ENCODE measurements around the gene POU2F3.

Gene POU2F3

DNA sequence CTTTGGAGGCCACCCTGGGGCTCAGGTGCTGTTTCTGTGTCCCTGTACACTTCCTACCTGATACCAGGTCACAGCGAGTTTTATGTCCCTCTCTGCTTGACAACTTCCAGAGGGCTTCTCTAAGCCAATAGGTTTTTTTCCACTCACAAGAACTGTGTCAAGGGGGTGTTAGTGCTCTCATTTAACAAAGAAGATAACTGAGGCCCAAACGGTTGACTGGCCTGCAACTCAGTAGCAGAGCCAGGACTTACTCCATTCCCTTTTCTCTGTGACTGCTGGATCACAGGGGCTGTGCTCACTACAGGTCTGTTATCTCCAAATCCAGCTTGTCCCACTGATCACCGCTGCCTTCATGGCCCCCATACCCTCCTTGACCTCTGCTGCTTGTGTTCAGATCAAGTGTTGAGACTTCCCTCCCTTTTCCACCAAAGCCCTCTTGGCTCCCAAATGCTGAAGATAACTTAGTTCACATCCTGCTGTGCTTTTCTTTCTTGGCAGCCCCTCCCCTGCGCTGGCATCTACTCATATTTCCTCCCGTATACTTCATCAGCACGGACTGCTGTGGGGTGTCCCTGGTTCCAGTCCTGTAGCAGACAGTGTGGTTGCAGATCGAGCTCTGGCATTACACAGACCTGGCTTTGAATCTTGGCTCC lies 41.3 kb downstream of the POU2F3 start:
- DNase-seq (ENCODE audit: low read depth in 2 of 3, low spot score in 2 of 3): no peak

DNA sequence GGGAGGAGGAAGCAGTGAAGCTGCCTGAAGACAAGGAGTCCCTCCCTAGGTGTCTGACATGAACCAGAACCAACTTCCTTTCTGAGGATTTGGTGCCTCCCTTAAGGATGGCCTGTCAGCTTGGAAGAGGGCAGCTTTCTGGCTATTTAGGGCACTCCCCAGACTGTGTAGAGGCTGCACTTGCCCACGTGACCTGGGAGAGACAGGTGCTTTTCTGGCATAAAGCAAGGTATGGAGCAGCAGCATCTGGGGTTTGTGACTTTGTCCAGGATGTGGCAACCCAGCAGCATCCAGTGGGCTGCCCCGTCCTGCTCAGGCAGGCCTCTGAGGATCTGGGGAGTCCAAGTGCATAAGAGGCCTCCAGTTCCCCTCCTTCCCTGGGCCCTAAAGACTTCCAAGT lies 43.2 kb downstream of the POU2F3 start:
- DNase-seq (ENCODE audit: low read depth in 2 of 3, low spot score in 2 of 3): no peak

DNA sequence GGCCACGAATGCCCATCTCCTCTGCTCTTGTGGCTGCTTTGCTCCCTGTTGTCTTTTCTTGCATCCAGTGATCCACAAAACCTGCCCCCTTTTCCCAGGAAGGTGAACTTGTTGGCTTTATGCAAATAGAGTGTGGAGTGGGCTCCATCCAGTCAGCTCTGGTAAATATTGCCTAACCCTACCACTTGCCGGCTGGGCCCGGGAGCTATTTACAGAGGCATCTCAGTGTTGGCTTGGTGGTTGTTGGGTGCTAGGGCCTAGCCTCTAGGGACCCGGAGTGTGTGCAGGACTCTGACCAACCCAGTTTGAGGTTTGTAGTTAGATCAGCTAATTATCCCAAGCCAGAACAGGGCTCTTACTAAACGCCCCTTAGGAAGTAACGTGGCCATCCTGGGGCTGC lies 44.3 kb downstream of the POU2F3 start:
- no peak for DNase-seq (ENCODE audit: low read depth in 2 of 3, low spot score in 2 of 3)

DNA sequence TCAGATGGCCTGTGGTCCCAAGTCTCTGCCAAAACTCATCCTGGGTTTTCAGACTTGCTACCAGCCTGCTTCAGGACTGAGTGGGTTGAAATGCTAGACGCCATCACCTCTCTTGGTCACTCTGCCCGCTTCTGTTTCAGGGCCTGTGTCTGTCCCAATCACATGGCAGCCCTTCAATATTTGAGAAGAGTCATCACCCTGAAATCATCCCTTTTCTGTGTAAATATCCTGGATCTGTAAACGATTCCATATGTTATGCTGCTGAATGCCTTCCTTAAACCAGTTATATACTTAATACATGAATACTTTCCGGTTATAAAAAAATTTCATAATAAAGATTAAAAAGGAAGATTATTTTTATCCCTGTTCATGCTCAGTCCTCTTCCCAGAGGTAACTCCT lies 45.3 kb downstream of the POU2F3 start:
- no peak for DNase-seq (ENCODE audit: low read depth in 2 of 3, low spot score in 2 of 3)

DNA sequence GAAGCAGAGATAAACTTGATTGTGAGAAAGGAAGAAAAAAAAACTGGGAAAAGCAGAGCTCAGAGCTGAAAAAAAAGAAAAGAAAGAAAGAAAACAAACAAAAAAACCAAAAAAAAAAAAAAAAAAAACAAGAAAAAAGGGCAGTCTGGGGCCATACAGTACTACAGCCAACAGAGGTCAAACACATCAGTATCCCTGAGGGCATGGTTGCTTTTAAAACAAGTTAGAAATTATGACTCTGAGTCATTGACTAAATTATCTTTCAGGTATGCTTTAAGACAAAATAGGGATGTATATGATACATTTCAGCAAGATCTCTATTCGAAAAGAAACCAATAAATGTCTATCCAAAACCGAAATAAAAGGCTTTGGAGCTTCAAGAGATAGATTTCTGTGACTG lies 48.1 kb downstream of the POU2F3 start:
- no peak for DNase-seq (ENCODE audit: low read depth in 2 of 3, low spot score in 2 of 3)

DNA sequence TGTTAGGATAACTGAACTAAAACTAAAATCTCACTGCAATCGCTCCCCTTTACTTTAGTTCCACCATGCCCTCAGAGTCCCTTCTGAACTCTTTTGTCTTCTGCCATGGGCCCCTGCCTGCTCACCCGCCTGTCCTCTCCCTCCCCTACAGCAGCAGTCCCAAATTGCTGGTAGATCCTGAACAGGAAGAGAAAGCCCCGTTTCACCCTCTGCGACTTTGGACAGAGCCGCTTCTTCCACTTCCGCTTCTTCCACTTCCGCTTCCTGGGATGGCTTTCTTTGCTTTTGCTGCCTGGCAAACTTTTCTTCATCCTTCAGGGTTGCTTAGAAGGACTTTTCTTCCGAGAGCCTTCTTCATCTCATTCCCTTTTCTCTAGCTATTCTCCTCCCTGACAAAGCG lies 49.5 kb downstream of the POU2F3 start:
- no peak for DNase-seq (ENCODE audit: low read depth in 2 of 3, low spot score in 2 of 3)

DNA sequence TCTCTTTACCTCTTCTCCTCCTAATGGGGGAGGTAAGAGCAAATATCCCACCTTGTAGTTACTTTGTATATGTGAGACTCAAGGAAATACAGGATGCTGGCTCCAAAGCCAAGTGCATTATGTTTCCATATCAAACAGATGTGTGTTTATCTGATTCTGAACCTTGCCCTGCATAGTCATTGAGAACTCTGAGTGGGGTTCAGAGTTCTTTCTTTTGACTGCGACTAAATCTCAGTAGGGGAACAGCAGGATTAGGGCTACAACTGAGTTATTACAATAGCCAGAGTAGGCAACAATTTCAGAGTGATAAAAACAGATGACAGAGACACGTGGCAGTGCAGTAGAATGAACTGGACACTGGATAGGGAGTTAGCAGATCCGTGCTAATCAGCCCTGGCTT lies 51.0 kb downstream of the POU2F3 start:
- no peak for DNase-seq (ENCODE audit: low read depth in 2 of 3, low spot score in 2 of 3)

DNA sequence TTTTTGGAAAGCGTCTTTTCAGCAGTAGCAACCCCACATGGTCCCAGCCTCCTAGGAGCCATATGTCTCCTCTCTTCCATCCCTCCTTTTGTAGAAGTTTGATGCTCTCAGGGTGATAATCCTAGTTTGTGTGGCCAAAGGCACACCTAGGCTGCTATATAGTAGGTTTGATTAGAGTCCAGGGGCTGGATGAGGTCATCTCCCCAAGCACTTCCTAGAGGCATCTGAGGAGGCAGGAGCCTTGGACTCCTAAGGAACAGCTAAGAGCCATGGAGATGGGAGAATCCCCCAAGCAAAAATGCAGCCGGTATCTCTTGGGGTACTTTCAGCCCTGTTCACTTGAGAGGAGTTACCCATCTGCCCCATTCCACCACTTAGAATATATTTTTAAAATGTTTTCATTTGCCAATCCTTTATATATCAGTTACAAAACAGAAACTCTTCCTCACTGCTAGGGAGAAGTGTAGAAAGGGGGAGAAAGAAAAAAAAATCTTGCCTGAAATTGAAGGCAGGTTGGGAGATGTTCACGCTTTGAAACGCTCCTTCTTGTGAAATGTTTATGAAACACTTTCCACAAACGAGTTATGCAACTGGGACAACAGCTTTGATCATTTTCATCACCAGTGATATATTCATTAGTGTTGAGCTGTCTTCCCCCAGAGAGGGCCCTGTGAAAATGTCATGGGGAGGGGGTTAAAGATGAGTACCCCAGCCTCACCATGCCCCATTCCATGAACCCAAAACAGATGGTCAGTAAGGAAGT lies 53.3 kb downstream of the POU2F3 start:
- DNase-seq (ENCODE audit: low read depth in 2 of 3, low spot score in 2 of 3): no peak

DNA sequence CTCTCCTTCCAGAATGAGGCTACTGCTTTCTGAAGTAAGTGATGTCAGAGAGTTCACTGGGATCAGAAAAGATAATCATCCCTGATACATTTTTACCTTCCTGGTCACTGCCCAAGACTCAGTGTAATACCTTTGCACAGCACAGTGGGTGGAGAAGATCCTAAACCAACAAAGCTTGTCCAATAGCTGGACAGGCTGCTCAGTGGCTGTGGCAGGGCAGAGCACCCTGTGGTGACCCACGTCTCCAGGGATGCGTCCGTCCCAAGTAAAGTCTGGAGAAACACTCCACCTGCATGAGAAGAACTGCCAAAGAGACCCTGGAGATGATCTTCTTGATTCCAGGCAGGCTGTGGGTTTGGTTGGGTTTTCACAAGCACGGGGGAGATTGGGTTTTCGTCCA lies 54.2 kb downstream of the POU2F3 start:
- DNase-seq (ENCODE audit: low read depth in 2 of 3, low spot score in 2 of 3): no peak

DNA sequence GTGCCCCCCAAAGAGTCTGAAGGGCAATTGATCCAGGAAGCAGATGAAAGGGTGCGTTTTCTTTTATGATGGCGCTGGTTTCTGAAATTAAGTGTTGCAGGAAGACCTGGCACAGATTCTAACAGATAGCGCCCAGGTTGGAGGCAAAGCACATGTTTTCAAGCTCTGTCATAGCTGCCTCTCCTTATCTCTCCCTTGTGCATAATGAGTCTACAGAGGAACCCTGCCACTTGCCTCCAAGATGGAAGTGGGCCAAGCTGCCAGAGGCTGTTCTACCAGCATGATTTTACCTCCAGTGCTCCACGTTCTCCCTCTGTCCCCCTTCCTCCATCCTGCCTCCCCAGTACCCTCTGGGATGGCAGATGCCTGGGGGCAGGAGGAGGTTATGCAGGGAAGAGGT lies 55.2 kb downstream of the POU2F3 start:
- no peak for DNase-seq (ENCODE audit: low read depth in 2 of 3, low spot score in 2 of 3)

DNA sequence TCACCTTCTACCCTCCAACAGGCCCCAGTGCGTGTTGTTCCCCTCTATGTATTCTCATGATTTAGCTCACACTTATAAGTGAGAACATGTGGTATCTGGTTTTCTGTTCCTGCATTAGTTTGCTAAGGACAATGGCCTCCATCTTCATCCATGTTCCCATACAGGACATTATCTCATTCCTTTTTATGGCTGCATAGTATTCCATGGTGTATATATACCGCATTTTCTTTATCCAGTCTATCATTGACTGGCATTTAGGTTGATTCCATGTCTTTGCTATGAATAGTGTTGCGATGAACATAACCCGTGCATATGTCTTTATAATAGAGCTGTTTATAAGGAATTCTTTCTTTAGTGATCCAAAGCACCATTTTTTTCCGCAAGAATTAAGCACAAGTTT lies 56.6 kb downstream of the POU2F3 start:
- DNase-seq (ENCODE audit: low read depth in 2 of 3, low spot score in 2 of 3): no peak

DNA sequence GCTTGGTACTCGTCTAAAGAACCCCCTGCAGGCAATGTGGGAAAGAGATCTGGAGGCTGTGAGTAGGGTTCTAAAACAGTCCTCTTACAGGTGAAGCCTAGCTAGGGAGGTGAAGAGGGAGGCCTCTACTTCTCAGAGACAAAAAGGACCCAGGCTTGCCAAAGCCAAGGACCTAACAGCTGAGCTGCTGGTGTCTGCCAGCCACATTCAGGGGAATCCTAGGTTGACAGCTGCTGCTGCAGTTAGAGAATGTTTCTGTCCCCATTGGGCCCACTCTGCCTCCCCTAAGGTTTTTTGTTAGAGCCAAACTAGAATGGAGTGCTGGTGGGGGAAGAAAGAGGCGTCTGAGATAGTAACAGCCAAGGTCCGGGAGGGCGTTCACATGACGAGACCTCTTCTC lies 58.5 kb downstream of the POU2F3 start:
- no peak for DNase-seq (ENCODE audit: low read depth in 2 of 3, low spot score in 2 of 3)

DNA sequence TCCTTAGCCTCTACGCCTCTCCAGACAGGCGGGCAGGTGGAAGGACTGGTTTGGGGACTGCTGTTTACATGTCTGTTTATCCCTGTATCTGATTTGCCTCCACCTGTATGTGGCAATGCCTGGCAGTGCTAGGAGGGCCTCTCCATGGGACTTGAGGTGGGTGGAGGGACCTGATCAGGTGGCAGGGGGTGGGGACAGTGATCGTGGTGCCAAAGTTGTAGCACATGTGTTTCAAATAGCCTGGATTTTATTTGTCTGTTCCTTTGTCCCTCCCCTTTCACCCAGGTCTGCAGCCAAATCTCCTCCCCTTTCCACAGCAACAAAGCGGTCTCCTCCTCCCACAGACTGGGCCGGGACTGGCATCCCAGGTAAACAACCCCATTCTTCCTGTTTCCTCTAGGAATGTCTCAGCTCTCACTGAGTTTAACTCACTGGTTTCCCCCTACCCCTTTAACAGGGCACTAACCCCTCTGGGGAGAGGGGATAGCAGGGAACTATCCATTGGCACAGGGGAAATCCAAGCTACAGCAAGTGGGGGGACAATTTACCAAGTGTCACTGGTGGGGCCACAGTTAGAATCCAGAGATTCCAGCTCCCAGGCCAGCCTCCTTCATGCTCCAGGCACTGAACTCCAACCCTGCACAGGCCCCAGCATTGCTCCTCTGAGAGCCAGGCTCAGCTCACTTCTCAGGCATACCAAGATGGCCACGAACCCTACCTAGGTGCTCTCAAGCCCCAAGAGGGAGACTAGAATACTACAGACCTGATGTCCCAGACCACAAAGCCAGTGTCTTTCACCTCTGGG lies 62.3 kb downstream of the POU2F3 start:
- DNase-seq (ENCODE audit: low read depth in 2 of 3, low spot score in 2 of 3): no peak

DNA sequence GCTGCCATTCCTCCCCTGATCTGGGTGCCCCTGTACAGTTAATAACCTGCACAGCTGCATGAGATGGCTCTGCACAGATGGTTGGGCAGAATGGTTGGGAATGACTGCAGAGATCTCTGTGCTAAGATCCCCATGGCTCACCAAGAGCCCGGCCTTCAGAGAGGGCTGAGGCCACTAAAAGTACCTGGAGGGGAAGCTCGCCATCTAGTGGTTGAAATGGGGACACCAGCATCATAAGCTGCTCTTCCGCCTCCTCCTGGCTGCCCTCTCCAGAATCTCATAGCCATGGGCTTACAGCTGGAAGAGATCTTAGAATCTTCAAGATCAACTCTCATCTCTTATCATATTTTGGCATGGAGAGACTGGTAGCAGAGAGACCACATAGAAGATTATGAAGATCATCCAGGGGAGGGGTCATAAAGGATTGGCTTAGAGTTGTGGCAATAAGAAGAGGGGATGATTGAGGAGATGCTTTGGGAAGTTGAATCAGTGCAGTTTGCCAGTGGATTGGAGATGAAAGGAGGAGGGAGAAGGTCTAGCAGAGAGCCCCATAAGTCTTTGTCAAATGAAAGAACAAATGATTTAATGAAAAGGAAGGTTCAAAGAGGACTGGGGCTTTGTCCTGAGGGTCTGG lies 63.2 kb downstream of the POU2F3 start:
- peak in 2 of 3 experiments; percentile 25 to 28 for DNase-seq (ENCODE audit: low read depth in 2 of 3, low spot score in 2 of 3)

DNA sequence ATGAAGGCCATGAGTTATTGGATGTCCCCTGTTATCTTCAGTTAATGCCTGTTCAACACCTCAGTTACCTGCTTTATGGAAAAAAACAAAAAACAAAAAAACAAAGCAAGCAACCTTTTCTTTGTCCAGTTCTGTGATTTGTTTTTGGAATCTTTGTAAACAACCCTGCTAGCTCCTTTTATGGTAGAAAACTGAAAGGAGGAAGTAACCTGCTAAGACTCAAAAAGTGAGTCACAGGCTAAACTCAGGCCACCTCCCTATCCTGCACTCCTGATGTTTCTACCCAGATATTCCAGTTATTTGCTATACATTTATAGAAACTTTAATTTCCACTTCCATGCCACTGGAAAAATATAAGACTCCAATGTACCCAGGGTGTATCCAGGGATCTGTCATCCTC lies 64.6 kb downstream of the POU2F3 start:
- no peak for DNase-seq (ENCODE audit: low read depth in 2 of 3, low spot score in 2 of 3)

DNA sequence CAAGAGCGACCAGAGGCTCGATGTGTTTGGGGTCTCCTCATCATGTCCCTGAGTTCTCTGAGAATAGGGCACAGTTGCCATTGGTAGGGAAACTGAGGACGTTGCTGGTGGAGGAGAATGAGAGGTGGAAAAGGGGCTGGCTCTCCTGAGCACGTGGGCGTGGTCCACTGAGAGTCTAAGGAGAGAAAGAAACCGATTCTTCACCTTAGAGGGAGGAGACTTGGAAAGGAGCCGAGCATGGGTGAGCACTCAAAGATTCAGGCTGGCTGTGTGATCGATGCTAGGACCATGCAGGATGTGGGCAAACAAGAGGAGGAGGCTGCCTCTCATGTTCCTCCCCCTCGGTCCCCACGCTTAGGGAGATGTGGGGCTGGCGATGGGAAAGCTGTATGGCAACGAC lies 65.3 kb downstream of the POU2F3 start:
- no peak for DNase-seq (ENCODE audit: low read depth in 2 of 3, low spot score in 2 of 3)

DNA sequence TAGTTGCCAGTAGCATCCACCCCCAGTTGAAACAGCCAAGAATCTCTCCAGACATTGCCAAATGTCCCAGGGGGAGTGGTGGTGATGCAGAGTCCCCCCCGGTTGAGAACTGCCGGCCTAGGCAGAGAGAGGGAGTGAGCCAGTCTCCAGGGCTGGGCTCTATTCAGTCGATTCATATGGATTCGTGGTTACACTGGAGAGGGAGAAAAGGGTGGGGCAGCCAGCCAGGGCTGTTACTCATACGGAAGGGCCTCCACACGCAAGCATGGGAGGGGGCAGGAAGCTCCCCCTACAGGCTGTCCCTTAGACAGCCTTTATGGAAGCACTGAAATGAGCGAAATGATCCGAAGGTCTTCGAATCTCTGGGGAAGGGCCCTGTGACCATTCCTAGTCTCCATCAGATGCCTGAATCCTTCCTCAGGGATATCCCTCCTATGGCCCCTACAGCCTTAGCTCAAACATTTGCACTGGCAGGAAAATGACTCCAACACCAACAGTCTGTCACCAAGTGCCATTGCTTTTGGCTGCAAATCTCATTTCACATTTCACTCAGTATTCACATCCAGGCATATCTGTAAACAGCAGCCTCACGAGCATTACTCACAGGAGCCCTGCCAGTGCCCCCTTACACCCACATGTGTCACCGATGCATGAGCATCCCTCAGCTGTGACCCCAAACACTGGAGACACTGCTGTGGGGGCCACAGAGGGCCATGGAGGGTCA lies 66.7 kb downstream of the POU2F3 start:
- DNase-seq (ENCODE audit: low read depth in 2 of 3, low spot score in 2 of 3): no peak

DNA sequence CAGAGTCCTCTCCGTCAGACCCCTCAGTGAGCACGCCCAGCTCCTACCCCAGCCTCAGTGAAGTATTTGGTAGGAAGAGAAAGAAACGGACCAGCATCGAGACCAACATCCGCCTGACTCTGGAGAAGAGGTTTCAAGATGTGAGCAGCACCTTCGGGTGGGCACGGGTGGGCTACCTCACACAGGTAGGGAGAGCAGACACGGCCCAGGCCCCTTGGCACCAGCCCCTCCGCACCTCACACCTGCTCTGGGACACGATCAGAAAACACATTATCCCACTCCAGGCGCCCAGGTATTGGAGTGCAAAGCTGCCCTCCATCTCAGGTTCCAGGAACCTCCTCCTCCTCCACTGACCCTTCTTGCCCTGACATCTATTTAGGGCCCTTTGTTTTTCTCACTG lies 67.5 kb downstream of the POU2F3 start:
- no peak for DNase-seq (ENCODE audit: low read depth in 2 of 3, low spot score in 2 of 3)

DNA sequence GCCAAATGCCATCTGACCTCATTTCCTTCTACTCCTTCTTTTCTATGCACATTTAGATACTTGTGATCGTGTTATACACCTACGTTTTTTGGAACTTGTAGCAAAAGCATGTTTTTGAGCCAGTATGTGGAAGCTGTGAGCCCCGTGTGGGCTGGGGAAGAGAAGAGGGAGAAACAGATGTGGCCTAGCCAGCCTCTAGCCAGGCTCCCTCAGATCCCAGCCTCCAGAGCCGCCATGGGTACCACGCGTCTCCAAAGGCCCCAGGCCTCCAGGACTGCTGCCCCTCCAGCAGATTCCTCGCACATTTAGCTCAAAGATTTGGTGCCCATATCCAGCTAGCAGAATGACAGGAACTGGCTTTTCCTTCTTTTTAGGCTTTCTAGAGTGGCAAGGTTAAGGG lies 68.1 kb downstream of the POU2F3 start:
- DNase-seq (ENCODE audit: low read depth in 2 of 3, low spot score in 2 of 3): no peak

DNA sequence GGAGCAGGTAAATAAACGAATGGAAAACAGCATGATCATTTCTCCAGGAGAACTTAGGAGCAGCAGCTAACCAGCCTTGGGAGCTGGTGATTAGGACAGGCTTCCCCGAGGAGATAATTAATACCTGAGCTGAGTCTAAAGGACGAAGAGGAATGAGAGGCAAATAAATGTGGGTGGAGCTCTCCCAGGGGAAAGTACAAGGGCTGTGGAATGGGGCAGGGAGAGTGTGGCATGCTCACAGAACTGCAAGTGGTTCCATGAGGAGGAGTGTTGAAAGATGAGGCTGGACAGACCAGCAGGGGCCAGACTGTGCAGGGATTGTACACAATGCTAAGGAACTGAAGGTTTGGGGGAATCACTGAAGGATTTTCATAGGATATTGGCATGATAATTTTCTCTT lies 70.9 kb downstream of the POU2F3 start:
- no peak for DNase-seq (ENCODE audit: low read depth in 2 of 3, low spot score in 2 of 3)

DNA sequence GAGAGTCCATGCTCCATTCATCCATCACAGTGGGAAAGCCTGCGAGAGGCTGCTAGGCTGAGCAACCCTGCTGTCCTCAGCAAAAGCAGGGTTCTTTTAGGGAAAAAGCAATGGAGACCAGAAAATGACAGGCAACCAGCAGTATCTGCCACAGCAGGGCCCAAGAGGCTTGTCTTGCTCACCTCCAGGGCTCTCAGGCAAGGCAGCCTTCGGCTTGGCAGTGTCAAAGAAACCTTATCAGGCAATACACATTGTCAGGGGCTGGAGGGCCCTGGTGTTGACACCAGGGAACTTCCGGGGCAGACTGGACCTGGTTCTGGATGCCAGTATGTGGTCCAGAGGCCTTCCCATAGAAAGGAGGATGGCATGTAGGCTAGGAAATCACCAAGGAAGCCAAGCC lies 74.9 kb downstream of the POU2F3 start:
- no peak for DNase-seq (ENCODE audit: low read depth in 2 of 3, low spot score in 2 of 3)

Data from activated CD8-positive, alpha-beta memory T cell treated with anti-CD3 and anti-CD28 coated beads for 48 hours (primary cell).